DOHH2 (cell line): Measurements from ENCODE around the gene GPR108.

Source experiments
- EZH2phosphoT487 ChIP-seq: fragments of 200-600 bp; sonication (generic); IDR thresholded peaks from 2 replicates; pipeline ENCODE4 v1.6.1; 2017; ENCODE audit warnings: borderline replicate concordance, mild to moderate bottlenecking, antibody characterized with exemption, low read length, moderate library complexity, mixed read lengths
- TF ChIP-seq, protein P1 (sequence below): fragments of 200-600 bp; sonication (generic); IDR thresholded peaks from one replicate; pipeline ENCODE4 v1.5.1; 2014; ENCODE audit warnings: antibody characterized with exemption, mild to moderate bottlenecking, low read depth, low read length; ENCODE audit not compliant: poor library complexity, severe bottlenecking

DNA sequence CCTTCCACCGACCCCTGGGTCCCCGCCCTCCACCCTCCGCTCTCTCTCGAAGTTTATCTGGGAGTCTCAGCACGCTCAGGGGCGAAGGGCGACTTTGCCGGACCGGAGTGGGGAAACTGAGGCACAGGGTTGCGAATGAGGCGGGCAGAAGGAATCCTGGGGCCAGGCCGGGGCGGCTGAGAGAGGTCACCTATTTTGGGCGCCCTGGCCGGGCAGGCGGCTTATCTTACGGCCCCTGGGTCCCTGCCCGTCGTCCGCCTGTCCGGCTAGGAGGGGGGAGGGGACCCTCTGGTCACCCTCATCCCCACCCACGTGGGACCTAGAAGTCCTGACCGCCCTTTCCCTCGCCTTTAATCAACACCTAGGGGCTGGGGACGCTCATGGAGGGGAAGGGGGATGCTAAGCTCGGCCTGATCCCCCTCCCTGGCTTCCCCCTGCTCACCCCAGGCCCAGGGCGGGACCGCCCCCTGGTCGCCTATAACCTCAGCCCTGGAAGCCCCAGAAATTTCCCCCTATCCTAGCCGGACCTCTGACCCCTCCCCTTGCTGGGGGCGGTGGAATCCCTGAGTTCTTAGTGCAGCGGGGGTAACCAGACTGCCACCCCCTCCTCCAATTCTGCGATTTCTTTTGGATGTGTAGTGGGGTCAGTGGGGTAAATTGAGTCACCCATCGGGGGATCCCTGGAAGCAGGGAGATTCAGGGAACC lies 2.7 kb upstream of the GPR108 start:
- TF ChIP-seq, protein P1, sequence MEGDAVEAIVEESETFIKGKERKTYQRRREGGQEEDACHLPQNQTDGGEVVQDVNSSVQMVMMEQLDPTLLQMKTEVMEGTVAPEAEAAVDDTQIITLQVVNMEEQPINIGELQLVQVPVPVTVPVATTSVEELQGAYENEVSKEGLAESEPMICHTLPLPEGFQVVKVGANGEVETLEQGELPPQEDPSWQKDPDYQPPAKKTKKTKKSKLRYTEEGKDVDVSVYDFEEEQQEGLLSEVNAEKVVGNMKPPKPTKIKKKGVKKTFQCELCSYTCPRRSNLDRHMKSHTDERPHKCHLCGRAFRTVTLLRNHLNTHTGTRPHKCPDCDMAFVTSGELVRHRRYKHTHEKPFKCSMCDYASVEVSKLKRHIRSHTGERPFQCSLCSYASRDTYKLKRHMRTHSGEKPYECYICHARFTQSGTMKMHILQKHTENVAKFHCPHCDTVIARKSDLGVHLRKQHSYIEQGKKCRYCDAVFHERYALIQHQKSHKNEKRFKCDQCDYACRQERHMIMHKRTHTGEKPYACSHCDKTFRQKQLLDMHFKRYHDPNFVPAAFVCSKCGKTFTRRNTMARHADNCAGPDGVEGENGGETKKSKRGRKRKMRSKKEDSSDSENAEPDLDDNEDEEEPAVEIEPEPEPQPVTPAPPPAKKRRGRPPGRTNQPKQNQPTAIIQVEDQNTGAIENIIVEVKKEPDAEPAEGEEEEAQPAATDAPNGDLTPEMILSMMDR, result no peak
- no peak for TF ChIP-seq EZH2phosphoT487
